BE2C (cell line): ENCODE measurements around the gene GPRC5B.

Experiments used
- DNase-seq: peaks from one replicate; pipeline ENCODE4 v3.0.0-alpha.2; 2020
- H3K27me3 ChIP-seq: fragments of 250-450 bp; sonication (Bioruptor Pico); 2 replicates; pipeline ENCODE4 v1.5.1; 2020; ENCODE audit warnings: mild to moderate bottlenecking
- H3K36me3 ChIP-seq: fragments of 250-450 bp; sonication (Bioruptor Pico); 2 replicates; pipeline ENCODE4 v1.5.1; 2020; ENCODE audit warnings: mild to moderate bottlenecking
- H3K4me1 ChIP-seq: fragments of 250-450 bp; sonication (Bioruptor Pico); 2 replicates; pipeline ENCODE4 v1.5.1; 2020
- H3K4me3 ChIP-seq: 2 replicates; pipeline ENCODE4 v1.5.1; 2011; ENCODE audit warnings: low read depth, low read length
- H3K9me3 ChIP-seq: fragments of 250-450 bp; sonication (Bioruptor Pico); 2 replicates; pipeline ENCODE4 v1.5.1; 2020
- CTCF ChIP-seq: IDR thresholded peaks from 2 replicates; pipeline ENCODE4 v1.5.1; 2012; ENCODE audit warnings: mild to moderate bottlenecking, low read depth, low read length

Gene GPRC5B

GRCh38 chr16:19911747-19912454 is 27.3 kb upstream of the GPRC5B start:
- Histone ChIP-seq H3K4me3 (no peak overlapping the region), H3K36me3 (no peaks in the 10 kb centered on the region), H3K27me3 (no peaks in the 10 kb centered on the region), H3K4me1 (no peaks in the 10 kb centered on the region), H3K9me3 (no peaks in the 10 kb centered on the region)
- TF ChIP-seq CTCF = no peak
- DNase-seq = no peak

- Histone ChIP-seq H3K36me3 (no peaks in the 10 kb centered on the region), H3K9me3 (no peaks in the 10 kb centered on the region), H3K4me1 (no peaks in the 10 kb centered on the region), H3K4me3 (no peak overlapping the region), H3K27me3 (no peaks in the 10 kb centered on the region)
- no peak for TF ChIP-seq CTCF
- DNase-seq = no peak
These were observed 26.6 kb upstream of the GPRC5B start for GRCh38 chr16:19911204-19911603.

- Histone ChIP-seq H3K4me1 (no peaks in the 10 kb centered on the region), H3K9me3 (no peaks in the 10 kb centered on the region), H3K36me3 (no peaks in the 10 kb centered on the region), H3K4me3 (no peak overlapping the region), H3K27me3 (no peaks in the 10 kb centered on the region)
- no peak for DNase-seq
- no peak for TF ChIP-seq CTCF
These were observed 25.2 kb upstream of the GPRC5B start for GRCh38 chr16:19909750-19910322.

- H3K9me3 ChIP-seq = no peaks in the 10 kb centered on the region
- no peak for TF ChIP-seq CTCF
- no peak for DNase-seq
- no peaks in the 10 kb centered on the region for H3K27me3 ChIP-seq
- H3K4me1 ChIP-seq = no peaks in the 10 kb centered on the region
- no peaks in the 10 kb centered on the region for H3K36me3 ChIP-seq
- H3K4me3 ChIP-seq = no peak overlapping the region
These were observed 24.3 kb upstream of the GPRC5B start for GRCh38 chr16:19908921-19909320.

GRCh38 chr16:19907161-19907992 is 22.7 kb upstream of the GPRC5B start:
- no peaks in the 10 kb centered on the region for H3K36me3 ChIP-seq
- H3K4me1 ChIP-seq = no peaks in the 10 kb centered on the region
- peak; percentile 73 for DNase-seq
- no peaks in the 10 kb centered on the region for H3K27me3 ChIP-seq
- H3K9me3 ChIP-seq = no peaks in the 10 kb centered on the region
- no peak overlapping the region for H3K4me3 ChIP-seq
- TF ChIP-seq CTCF = peak; percentile 98
